NCI-H2227 treated with DMSO at 0.1 percent for 48 hours (cell line): ENCODE measurements around the gene GSAP.

Experiments
- DNase-seq: peaks from one replicate; lab custom pipeline; 2025; lab: John Stamatoyannopoulos, UW

Gene GSAP

GRCh38 chr7:77434570-77435275 lies 18.6 kb upstream of the GSAP start:
- DNase-seq, result no peak

DNA sequence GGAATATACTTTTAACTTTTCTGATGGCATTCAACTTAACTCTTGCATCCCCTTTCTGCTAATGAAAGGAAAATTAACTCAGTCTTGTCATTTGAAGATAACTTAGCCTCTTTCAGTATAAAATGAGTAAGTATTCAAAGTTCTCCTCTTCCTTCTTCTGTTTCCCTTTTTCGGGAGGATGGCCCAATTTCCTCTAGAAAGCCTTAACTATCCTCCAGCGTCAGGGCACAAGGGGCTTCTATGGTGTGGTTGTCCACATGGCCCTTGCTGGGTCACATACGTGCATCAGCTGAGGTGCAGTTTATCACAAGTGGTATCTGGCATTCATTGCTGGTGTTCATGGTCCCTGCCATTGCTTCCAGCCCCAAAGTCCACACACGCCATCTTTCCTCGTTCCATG lies 17.8 kb upstream of the GSAP start:
- DNase-seq, result no peak

GRCh38 chr7:77430927-77431326 lies 14.8 kb upstream of the GSAP start:
- no peak for DNase-seq

DNA sequence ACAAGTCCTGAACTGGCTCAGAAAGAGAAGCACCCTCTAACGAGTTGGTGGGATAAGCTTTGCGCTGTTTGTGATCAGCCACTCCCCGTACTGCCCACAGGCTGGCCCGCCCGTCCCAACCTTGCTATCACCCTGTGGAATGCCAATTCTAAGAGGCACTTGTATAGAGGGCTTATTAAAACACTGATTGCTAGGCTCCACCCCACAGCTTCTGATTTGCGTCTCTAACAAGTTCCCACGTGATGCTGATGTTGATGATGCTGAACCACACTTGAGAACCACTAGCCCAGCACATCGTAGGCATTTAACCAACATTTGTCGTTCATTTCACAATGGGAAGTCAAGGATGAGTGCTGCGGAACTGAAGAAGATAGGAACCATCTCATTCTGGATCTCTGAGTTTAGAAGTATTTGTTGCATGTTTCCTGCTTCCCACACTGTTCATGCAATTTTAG lies 12.7 kb upstream of the GSAP start:
- no peak for DNase-seq

GRCh38 chr7:77427996-77428603 lies 12.0 kb upstream of the GSAP start:
- no peak for DNase-seq

DNA sequence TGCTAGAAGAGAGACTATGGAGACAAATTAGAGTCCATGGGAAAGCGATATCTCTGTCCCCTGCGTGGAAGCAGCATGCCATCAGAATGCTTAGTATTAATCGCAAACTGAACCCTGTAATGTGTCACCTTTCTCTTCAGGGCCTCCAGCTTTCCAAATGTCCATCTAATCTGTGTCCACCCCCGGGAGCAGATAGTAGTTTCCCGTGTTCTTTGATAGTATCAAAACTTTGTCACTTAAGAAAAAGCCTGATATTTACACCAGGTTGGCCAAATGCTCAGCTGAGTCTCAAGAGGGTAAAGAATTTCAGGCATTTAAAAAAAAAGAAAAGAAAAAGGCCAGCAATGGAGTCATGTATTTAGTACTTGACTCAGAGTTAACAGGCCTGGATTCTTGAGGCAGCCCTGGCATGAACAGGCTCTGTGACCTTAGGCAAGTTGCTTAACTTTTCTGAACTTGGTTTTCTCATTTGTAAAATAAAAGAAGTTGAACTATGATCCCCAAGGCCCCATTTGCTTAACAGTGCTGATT lies 10.4 kb upstream of the GSAP start:
- no peak for DNase-seq

DNA sequence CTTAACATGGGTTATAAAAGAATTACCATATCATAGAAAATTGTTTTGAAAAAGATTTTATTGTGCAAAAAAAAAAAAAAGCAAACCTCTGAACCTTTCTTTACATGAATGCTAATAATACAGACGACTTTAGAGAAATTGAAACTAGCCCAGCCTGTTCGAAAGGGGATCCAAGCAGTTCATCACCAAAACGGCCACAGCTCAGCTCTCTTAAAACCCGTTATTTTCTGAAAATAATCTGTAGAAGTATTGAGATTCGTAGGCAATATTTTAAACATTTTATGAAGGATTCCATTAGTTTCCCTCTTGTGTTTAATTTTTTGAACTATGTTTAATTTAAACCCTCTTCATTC lies 9.9 kb upstream of the GSAP start:
- DNase-seq, result no peak

- peak; percentile 36 for DNase-seq
Measured at GRCh38 chr7:77425101-77426051, 9.2 kb upstream of the GSAP start.

DNA sequence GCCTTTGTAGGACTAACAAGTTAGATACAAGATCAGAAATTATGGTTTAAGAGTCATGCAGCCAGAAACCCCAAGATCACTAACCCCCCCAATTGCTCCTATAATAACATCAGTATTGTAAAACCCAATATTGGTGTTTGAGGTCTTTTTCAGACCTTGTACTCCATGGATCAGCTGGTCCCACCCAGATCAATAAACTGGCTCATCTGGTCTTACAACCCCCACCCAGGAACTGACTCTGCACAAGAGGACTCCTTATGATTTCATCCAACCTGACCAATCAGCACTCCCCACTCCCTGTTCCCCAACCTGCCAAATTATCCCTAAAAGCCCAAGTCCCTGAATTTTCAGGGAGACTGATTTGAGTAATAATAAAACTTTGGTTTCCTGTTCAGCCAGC lies 6.4 kb upstream of the GSAP start:
- DNase-seq, result no peak

DNA sequence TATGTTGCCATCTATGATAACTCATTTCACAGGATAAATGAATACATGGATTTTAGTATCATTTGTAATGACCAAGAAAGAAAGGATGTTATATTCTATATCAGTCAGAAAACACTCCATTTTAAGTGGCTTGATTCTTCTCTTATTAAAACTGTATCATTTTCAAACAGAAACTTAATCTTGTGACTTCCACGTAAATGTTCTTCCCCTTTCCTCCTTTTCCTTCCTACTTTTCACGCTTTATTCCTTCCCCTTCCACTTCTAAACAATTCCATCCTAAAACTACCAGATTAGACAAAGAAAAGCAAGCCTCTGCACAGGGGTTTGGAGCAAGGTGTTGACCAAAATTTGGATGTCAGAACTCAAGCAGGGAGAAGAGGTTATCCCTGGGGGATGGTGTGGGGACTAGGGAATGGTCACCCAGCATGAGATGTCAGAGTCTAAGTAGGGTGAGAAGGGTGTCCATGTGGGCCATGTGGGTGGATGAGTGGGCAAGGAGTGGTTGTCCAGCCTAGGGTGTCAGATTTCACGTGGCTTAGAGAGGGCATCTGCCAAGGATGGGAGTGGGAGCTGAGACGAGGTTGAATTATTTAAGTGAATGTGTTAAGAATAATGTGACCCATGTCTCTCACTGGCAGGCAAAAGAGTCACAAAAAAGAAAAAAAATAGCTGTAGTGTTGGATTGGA lies 5.0 kb upstream of the GSAP start:
- DNase-seq, result no peak

- no peak for DNase-seq
Measured at GRCh38 chr7:77420438-77420837, 4.3 kb upstream of the GSAP start.

DNA sequence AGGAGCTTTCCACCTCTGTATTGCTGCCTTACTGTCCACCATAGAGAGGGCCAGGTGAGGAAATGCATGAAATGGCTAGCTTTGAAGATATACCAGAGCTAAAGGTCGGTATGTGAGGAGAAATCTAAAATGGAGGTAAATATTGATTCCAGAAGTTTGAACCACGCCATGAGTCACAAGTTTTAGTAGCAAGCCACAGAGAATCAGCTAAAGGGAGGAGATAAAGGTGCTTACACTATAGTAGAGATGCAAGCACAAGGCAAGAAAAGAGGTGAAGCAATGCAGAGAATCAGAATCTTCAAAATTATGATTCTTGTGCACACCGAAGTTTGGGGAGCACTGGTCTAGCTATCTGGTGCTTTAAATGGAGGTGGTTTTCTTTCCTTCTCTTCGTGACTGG lies 3.0 kb upstream of the GSAP start:
- no peak for DNase-seq

GRCh38 chr7:77417801-77418200 lies 1.7 kb upstream of the GSAP start:
- no peak for DNase-seq

GRCh38 chr7:77416621-77417371 lies 647 bp upstream of the GSAP start:
- DNase-seq, result peak; percentile 41

GRCh38 chr7:77415476-77415822 lies 700 bp downstream of the GSAP start:
- DNase-seq, result no peak

- no peak for DNase-seq
Measured at GRCh38 chr7:77413861-77414424, 2.2 kb downstream of the GSAP start.

GRCh38 chr7:77413128-77413527 lies 3.0 kb downstream of the GSAP start:
- no peak for DNase-seq

DNA sequence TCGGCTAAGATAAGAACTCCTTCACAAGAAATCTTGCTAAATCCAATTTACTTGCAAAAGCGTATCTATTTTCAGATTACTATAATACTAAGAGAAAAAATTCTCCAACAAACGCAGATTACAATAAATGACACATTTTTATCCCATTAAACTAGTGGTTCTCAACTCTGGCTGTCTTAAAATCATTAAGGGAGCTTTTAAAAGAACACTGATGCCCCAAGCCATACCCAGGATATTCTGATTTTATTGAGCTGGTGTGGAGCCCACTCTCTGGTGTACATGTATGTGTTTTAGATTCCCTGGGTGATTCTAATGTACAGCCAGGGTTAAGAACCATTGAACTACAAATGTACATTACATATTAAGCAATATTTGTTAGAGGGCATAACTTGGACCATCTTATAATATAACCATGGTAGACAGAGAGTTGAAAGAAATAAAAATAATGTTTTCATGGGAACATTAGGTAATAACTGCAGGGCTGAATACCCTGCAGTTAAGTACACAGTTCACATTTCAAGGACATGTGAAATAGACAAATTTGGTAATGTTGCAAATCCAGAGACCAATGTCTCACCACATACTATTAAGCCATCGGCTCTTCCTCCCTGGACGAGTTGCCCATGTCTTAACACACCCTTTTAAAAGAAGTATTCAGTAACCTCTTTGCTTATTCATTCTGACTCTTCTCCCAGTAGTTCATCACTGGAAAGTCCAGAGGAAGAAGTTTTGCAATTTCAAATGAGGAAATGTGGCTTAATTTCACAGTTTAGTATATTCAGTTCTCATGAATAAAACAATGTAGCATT lies 6.2 kb downstream of the GSAP start:
- no peak for DNase-seq

DNA sequence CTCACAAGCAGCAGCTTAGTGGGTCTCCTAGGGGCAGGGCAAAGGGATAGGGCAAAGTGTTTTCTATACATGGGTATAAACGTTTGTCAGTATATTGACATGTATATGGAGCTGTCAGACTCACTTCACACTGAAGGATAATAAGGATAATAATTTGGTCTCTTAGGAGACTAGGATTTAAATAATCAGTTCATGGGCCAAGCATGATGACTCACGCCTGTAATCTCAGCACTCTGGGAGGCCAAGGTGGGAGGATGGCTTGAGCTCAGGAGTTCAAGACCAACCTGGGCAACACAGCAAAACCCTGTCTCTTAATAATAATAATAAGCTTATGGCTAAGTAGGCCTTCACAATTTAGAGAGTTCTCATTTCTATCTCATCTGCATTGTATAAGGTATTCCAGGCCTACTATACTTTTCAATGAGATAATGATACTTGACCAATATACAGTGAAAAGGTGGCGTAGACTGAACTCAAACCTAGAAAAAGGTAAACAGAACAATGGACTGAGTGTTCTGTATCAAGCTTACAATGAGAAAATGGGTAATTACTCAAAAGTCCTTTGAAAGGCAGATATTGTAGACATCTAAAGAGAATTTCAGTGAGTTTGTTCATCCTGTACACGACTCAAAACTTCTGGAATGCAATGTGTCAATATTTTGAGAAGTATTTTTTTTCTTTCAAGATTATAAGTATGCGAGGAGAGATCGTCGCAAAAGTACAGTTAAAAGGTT lies 7.0 kb downstream of the GSAP start:
- no peak for DNase-seq

DNA sequence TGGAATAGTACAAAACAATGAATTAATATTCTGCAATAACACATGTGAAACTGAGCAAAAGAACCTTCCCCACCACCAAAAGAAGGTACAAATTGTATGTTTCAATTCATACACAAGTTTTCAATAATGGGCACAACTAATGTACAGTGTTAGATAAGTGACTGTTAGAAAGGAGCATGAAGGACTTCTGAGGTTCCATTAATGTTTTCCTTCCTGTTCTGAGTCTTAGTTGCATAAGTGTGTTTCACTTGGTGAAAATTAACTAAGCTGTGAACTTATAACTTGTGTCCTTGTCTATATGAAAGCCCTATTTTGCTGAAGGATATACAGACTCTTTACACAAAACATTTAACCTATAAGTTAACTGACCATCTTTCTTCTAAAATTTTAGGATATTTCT lies 8.2 kb downstream of the GSAP start:
- DNase-seq, result no peak
